ENCODE data around the gene SPRED3. TPM values are rescaled to one million over a fixed set of nuclear protein-coding genes. Genes with fewer than 3 reads are reported as not detected.

Gene SPRED3
- polyA plus RNA-seq, 1 donor from 2014 or later, result not detected

Other genes starting within 250 kb of the SPRED3 start
- 0.24 TPM for gene DPF1, start 164.5 kb upstream of the SPRED3 start, polyA plus RNA-seq
- 79.1 TPM for gene PPP1R14A, start 132.3 kb upstream of the SPRED3 start, polyA plus RNA-seq
- gene SPINT2, start 124.1 kb upstream of the SPRED3 start, polyA plus RNA-seq, result 167 TPM
- 0.83 TPM for gene C19orf33, start 84.4 kb upstream of the SPRED3 start, polyA plus RNA-seq
- gene YIF1B, start 72.8 kb upstream of the SPRED3 start, polyA plus RNA-seq, result 33.7 TPM
- 3.6 TPM for gene KCNK6, start 68.9 kb upstream of the SPRED3 start, polyA plus RNA-seq
- 1.6 TPM for gene CATSPERG, start 52.9 kb upstream of the SPRED3 start, polyA plus RNA-seq
- gene PSMD8, start 14.1 kb upstream of the SPRED3 start, polyA plus RNA-seq, result 191 TPM
- not detected for gene GGN, start 663 bp upstream of the SPRED3 start, polyA plus RNA-seq
- 26.2 TPM for gene FAM98C, start 14.4 kb downstream of the SPRED3 start, polyA plus RNA-seq
- gene RASGRP4, start 37.5 kb downstream of the SPRED3 start, polyA plus RNA-seq, result 0.25 TPM
- 0.03 TPM for gene RYR1, start 45.0 kb downstream of the SPRED3 start, polyA plus RNA-seq
- gene MAP4K1, start 229.3 kb downstream of the SPRED3 start, polyA plus RNA-seq, result 250 TPM
- gene EIF3K, start 230.5 kb downstream of the SPRED3 start, polyA plus RNA-seq, result 371 TPM

Data from IgD-negative memory B cell (primary cell).